Stimulated activated CD8-positive, alpha-beta memory T cell treated with anti-CD3 and anti-CD28 coated beads, Interleukin-12 subunit alpha, Interleukin-12 subunit beta, amount 100 ng/mL, for 24 hours (primary cell): Measurements from ENCODE around the gene TUBGCP6.
"Not testable (repeated sequence)": the region's sequence is repeated elsewhere in the genome, so short reads cannot be mapped to it uniquely, and the experiment has no call there.

ENCODE experiments used
- DNase-seq: peaks from one replicate; pipeline ENCODE4 v3.0.0-alpha.2; 2020; ENCODE audit errors: extremely low read depth

TUBGCP6 gene

GRCh38 chr22:50169774-50170341 lies 75.0 kb downstream of the TUBGCP6 start:
- DNase-seq = no peak

- no peak for DNase-seq
Measured at GRCh38 chr22:50169181-50169759, 75.6 kb downstream of the TUBGCP6 start.

GRCh38 chr22:50168490-50169180 lies 76.2 kb downstream of the TUBGCP6 start:
- not testable (repeated sequence) for DNase-seq

- no peak for DNase-seq
Measured at GRCh38 chr22:50167689-50168489, 76.9 kb downstream of the TUBGCP6 start.
